Uterus (tissue), 2 donors: ENCODE measurements around the gene PDE6H.

Source experiments
- POLR2A ChIP-seq, 2 donors: fragments of 450-650 bp; IDR thresholded peaks; one replicate each; pipeline ENCODE4 v1.6.1; 2016; ENCODE audit warnings: antibody characterized with exemption in 2 of 2, mild to moderate bottlenecking in 1 of 2, moderate library complexity in 1 of 2
- TF ChIP-seq, protein P1 (sequence below), 4 experiments: fragments of 200-600 bp in 2 of 4; fragments of 450-650 bp in 2 of 4; sonication (generic) in 2 of 4; IDR thresholded peaks; one replicate each; pipeline ENCODE4 v1.5.1; 2016 to 2019; ENCODE audit warnings: antibody characterized with exemption in 4 of 4, mild to moderate bottlenecking in 2 of 4, moderate library complexity in 1 of 4

DNA sequence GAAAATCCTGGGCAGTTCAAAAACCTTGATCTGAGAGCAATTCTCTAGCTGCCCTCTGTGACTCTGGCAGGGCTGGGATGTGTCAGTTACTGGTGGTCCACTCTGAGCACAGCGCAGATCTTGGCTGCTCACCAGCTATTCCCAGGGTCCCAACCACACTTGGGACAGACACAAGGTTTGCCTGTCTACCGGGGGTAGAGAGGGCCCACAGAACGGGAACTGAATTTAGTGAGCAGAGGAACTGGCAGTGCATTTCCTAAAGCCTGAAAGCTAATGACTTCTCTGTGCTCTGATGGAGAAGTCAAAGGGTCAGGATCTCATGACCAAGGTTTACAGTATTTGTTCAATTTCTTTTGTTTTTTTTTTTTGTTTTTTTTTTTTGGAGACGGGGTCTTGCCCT is 2.6 kb downstream of the PDE6H start:
- no peak for TF ChIP-seq POLR2A (IDR thresholded peaks at IDR 0.05)
- TF ChIP-seq, protein P1, sequence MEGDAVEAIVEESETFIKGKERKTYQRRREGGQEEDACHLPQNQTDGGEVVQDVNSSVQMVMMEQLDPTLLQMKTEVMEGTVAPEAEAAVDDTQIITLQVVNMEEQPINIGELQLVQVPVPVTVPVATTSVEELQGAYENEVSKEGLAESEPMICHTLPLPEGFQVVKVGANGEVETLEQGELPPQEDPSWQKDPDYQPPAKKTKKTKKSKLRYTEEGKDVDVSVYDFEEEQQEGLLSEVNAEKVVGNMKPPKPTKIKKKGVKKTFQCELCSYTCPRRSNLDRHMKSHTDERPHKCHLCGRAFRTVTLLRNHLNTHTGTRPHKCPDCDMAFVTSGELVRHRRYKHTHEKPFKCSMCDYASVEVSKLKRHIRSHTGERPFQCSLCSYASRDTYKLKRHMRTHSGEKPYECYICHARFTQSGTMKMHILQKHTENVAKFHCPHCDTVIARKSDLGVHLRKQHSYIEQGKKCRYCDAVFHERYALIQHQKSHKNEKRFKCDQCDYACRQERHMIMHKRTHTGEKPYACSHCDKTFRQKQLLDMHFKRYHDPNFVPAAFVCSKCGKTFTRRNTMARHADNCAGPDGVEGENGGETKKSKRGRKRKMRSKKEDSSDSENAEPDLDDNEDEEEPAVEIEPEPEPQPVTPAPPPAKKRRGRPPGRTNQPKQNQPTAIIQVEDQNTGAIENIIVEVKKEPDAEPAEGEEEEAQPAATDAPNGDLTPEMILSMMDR (IDR thresholded peaks at IDR 0.05), result no peak
